ENCODE data around the gene TYRO3.

Gene TYRO3

GRCh38 chr15:41575282-41575681 is 16.3 kb downstream of the TYRO3 start:
- H3K4me3 ChIP-seq (ENCODE audit: low read depth, low read length): no peak overlapping the region
- TF ChIP-seq CTCF (IDR thresholded peaks at IDR 0.05; ENCODE audit: control insufficient read depth, extremely low read depth, insufficient read depth): no peak
- no peak for DNase-seq (ENCODE audit: low read depth)

- no peak for TF ChIP-seq CTCF (IDR thresholded peaks at IDR 0.05; ENCODE audit: control insufficient read depth, extremely low read depth, insufficient read depth)
- no peak for DNase-seq (ENCODE audit: low read depth)
- no peak overlapping the region for H3K4me3 ChIP-seq (ENCODE audit: low read depth, low read length)
Measured at GRCh38 chr15:41577863-41578735, 19.1 kb downstream of the TYRO3 start.

- DNase-seq (ENCODE audit: low read depth): no peak
- no peak overlapping the region for H3K4me3 ChIP-seq (ENCODE audit: low read depth, low read length)
- TF ChIP-seq CTCF (IDR thresholded peaks at IDR 0.05; ENCODE audit: control insufficient read depth, extremely low read depth, insufficient read depth): no peak
Measured at GRCh38 chr15:41578736-41579383, 19.8 kb downstream of the TYRO3 start.

- TF ChIP-seq CTCF (IDR thresholded peaks at IDR 0.05; ENCODE audit: control insufficient read depth, extremely low read depth, insufficient read depth): peak; percentile 46
- no peak overlapping the region for H3K4me3 ChIP-seq (ENCODE audit: low read depth, low read length)
- peak; percentile 41 for DNase-seq (ENCODE audit: low read depth)
Measured at GRCh38 chr15:41581110-41581509, 22.1 kb downstream of the TYRO3 start.

GRCh38 chr15:41583795-41584194 is 24.8 kb downstream of the TYRO3 start:
- no peak for TF ChIP-seq CTCF (IDR thresholded peaks at IDR 0.05; ENCODE audit: control insufficient read depth, extremely low read depth, insufficient read depth)
- H3K4me3 ChIP-seq (ENCODE audit: low read depth, low read length): no peak overlapping the region
- no peak for DNase-seq (ENCODE audit: low read depth)

- no peak overlapping the region for H3K4me3 ChIP-seq (ENCODE audit: low read depth, low read length)
- no peak for TF ChIP-seq CTCF (IDR thresholded peaks at IDR 0.05; ENCODE audit: control insufficient read depth, extremely low read depth, insufficient read depth)
- no peak for DNase-seq (ENCODE audit: low read depth)
Measured at GRCh38 chr15:41584636-41585126, 25.7 kb downstream of the TYRO3 start.

Data from LNCaP clone FGC (cell line).